NCI-H146 treated with DMSO at 0.1 percent for 48 hours (cell line): Measurements from ENCODE around the gene ARMC2.
"Not testable (repeated sequence)": the region's sequence is repeated elsewhere in the genome, so short reads cannot be mapped to it uniquely, and the experiment has no call there.

ENCODE experiments used
- DNase-seq: peaks from one replicate; lab custom pipeline; 2025; ENCODE audit not compliant: unreplicated experiment; lab: John Stamatoyannopoulos, UW

The ARMC2 gene

GRCh38 chr6:108835218-108835850 is 12.9 kb upstream of the ARMC2 start:
- DNase-seq: peak; percentile 70

DNA sequence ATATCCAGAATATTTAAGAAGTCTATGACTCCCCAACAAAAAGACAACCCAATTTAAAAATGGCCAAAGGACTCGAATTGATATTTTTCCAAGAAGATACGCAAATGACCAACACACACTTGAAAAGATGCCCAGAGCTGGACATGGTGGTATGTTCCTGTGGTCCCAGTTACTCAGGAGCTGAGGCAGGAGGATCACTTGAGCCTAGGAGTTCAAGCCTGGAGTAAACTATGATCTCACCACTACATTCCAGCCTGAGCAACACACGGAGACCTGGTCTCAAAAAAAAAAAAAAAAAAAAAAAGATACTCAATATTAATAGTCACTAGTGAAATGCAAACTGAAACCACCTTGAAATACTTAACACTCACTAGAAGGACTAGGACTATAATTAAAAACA is 12.2 kb upstream of the ARMC2 start:
- no peak for DNase-seq

DNA sequence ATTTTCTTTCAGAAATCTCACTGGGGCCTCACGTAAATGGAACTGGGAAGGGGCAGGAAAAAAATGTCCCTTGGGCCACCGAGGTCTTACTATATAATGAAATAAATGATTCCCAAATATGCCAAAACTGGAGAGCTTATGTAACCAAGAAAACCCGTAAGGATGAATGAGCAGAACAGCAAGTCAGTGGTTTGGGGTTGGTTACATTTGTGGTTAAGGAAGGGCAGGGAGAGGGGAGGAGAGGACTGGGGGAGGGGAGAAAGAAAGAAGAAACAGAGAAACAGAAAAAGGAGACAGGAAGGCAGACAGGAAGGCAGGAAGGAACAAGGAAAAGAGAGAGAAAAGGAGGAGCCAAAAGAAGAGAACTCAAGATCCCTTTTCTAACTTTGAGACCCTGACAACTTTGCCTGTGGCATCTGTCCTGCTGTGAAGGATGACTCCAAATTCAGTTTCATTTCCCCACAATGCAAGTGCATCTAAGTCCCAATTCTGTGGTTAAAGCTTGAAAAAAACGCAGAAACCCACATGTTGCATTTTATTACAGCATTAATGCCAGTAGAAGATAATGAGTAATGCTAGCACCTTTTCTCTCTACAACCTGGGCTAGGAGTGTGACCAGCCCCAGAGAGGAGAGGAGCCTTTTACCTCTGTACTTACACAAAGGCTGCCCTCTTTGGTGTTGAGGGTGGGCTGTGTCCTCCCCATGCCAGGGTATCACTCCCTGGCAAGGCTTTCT is 10.8 kb upstream of the ARMC2 start:
- no peak for DNase-seq

- DNase-seq: no peak
Measured at GRCh38 chr6:108838101-108838717, 10.0 kb upstream of the ARMC2 start.

- no peak for DNase-seq
Measured at GRCh38 chr6:108839083-108839642, 9.1 kb upstream of the ARMC2 start.

DNA sequence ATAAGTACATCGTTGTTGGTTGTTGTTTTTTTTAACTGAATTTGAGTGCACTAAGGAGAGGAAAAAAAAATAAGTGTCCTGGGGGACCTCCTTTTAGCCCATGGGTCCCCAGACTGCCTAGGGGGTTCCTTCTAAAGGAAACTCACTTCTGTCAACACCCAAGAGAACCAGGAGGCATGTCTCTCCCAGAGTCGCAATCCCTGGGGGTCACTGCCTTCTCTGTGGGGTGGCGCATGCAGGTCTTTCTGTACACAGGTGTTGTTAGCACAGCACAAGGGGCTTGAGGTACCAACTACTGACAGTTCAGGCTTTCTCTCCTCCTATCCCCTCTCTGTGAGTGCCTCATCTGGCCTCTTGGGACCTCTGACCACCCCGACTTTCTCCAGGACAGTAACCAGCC is 7.3 kb upstream of the ARMC2 start:
- no peak for DNase-seq

- DNase-seq: no peak
Measured at GRCh38 chr6:108841377-108841855, 6.8 kb upstream of the ARMC2 start.

GRCh38 chr6:108844135-108844534 is 4.1 kb upstream of the ARMC2 start:
- no peak for DNase-seq

GRCh38 chr6:108845145-108845544 is 3.1 kb upstream of the ARMC2 start:
- DNase-seq: no peak

- DNase-seq: no peak
Measured at GRCh38 chr6:108846101-108846500, 2.1 kb upstream of the ARMC2 start.

GRCh38 chr6:108846628-108847027 is 1.6 kb upstream of the ARMC2 start:
- no peak for DNase-seq

GRCh38 chr6:108847738-108848115 is 495 bp upstream of the ARMC2 start:
- peak; percentile 61 for DNase-seq

- no peak for DNase-seq
Measured at GRCh38 chr6:108850669-108851465, 2.6 kb downstream of the ARMC2 start.

DNA sequence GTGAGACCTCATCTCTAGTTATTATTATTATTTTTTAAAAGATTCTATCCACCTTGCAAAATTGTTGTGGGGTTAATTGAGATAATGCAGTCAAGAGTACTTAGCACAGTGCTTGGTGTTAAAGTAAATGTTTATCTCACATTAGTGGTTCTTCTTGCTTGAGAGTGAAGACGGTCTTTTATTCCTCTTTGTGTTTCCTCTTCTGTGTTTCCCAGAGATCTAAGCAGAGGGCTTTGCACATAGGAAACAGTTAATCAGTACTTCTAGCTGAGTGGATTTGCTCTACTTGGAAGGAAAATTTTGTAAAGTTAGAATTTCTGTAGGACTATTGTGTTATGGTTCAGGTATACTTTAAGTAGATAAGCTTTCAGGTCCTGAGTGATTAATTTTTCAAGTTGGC is 3.5 kb downstream of the ARMC2 start:
- DNase-seq: no peak

DNA sequence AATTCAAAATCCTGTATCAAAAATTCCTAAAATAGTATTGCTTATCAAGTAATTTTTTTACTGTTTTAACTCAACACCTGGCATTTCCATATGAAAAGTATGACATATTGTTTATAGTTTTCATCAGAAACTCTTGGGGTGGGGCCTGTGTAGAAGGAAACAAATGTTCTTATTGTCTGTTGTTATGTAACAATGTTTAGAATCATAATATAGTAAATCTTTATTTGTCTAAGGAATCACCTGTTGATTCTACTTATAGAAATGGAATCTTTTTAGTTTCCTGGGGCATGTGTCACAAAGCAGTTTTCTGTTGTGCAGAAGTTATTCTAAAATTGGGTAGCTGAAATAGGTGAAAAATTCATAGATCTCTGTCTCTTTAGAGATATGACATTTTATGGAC is 4.9 kb downstream of the ARMC2 start:
- no peak for DNase-seq

GRCh38 chr6:108862479-108863191 is 14.4 kb downstream of the ARMC2 start:
- DNase-seq: no peak

GRCh38 chr6:108865751-108866286 is 17.6 kb downstream of the ARMC2 start:
- not testable (repeated sequence) for DNase-seq

GRCh38 chr6:108866798-108867197 is 18.6 kb downstream of the ARMC2 start:
- no peak for DNase-seq

GRCh38 chr6:108868647-108869046 is 20.4 kb downstream of the ARMC2 start:
- DNase-seq: no peak

DNA sequence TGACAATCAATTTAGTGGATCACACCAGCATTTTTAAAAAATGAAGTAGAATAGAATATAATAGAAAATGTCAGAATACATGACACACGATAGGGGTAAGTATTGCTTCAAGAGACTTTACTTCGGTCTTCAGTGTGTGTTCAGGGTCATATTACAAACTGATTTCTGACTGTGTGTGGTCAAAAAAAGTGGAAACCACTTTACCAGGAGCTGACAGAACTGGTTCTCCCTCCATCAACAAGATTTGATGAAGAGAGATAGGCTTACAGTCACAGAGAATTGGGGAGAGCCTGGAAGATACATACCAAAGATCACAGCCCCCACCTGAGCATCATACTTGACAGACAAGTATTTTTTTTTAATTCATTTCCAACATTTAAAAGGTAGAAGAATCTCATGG is 21.7 kb downstream of the ARMC2 start:
- no peak for DNase-seq
